HT1080 (cell line): Measurements from ENCODE around the gene RIT2. TPM values are rescaled to one million over a fixed set of nuclear protein-coding genes. Genes with fewer than 3 reads are reported as not detected.
A peak's percentile ranks its signal among the peaks of the same experiment; 100 is the strongest.

Source experiments
- DNase-seq: peaks from one replicate; pipeline ENCODE4 v3.0.0-alpha.2; 2015; ENCODE audit warnings: low read depth
- total RNA-seq: library from RNA; depleted of rRNA; stranded (reverse); fragments of >200 nt; shearing (Covaris generic); gene quantifications from 2 replicates; pipeline ENCODE4 v1.2.3, GENCODE V29; 2014

The RIT2 gene
- total RNA-seq, 1 experiment from 2014 or later: not detected

DNA sequence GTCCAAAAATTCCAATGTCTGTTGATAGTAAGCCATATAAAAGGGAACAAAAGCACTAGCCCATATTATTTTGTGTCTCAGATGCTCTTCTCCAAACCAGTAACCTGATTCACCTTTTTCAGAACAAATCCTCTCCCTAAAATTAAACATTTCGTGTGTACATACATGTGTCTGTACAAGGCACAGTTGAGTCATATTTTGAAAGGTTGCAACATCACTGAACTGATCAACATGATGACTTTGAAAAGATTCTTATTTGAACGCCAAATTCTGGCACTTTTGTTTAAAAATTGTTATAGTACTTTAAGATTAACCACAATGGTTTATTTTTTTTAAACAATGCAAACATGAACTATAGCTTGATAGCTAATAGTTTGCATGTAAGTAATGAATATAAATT lies 102.5 kb downstream of the RIT2 start:
- DNase-seq: no peak

- DNase-seq: no peak
Measured at GRCh38 chr18:43010611-43011010, 104.9 kb downstream of the RIT2 start.

GRCh38 chr18:43009674-43010073 lies 105.8 kb downstream of the RIT2 start:
- DNase-seq: no peak

- no peak for DNase-seq
Measured at GRCh38 chr18:43007365-43007764, 108.1 kb downstream of the RIT2 start.

GRCh38 chr18:43004421-43004820 lies 111.1 kb downstream of the RIT2 start:
- DNase-seq: no peak

- DNase-seq: peak; percentile 43
Measured at GRCh38 chr18:43001821-43002220, 113.7 kb downstream of the RIT2 start.

DNA sequence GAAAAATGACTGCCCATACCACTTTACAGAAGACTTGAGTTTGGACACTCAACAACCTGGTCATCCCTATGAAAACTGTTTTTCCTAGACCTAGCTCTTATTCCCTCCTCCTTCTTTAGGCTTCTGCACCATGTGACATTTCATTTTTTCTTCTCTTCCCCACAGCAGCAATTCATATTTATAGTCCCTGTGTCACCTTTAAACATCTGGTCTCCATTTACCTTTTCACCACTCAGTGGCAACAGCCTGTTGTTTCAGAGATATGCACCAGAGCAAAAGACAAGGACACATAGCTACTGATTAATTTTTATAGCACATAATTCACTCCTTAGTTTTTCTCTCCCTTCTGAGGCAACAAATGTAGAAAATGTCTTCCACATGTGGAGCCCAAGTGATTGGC lies 118.7 kb downstream of the RIT2 start:
- no peak for DNase-seq

- DNase-seq: no peak
Measured at GRCh38 chr18:42980426-42980825, 135.1 kb downstream of the RIT2 start.

DNA sequence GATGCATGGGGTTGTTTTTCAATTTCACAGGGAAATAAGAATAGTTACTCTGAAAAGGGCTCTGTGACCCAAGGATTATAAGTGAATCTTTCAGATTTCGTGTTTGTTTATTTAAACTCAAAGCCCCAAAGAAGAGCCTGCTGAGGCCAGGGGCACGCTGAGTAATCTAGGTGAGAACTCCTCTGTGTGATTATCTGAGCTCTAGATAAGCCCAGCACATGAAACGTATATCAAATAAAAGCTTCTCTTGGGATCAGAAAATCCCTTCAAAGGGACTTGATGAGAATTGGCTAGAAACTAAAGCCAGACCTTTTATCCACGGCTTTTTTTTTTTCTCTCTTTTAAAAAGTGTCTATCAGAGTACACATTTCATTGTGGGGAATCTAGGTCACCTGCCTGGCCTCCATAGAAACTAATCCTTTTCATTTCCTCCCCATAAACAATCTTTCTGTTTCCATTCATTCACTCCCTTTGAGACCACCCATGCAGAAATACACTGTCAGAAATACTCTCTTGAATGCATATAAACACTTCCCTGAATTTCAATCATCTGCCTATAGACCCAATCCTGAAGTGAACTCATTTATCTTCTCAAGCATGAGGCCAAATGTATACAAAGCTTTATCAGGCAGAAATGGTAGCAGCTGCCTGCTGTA lies 137.4 kb downstream of the RIT2 start:
- no peak for DNase-seq

- peak; percentile 1 for DNase-seq
Measured at GRCh38 chr18:42976869-42977590, 138.5 kb downstream of the RIT2 start.

DNA sequence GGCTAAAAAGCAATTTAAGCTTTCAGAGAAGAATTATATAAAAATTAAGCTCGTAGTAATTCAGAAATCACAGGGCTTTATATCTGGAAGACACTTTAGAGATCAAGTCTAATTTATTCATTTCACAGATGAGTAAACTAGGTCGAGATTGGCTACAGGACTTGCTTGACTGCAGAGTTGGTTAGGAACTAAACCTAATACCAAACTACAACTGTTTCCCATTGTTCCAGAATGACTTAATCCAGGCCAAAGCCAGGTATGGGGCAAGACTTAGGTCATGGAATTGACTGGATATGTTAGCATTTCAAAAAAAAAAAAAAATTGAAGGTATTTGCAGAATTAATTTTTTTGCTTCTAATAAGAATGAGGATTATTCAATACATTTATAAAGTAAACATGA lies 146.1 kb downstream of the RIT2 start:
- DNase-seq: no peak

DNA sequence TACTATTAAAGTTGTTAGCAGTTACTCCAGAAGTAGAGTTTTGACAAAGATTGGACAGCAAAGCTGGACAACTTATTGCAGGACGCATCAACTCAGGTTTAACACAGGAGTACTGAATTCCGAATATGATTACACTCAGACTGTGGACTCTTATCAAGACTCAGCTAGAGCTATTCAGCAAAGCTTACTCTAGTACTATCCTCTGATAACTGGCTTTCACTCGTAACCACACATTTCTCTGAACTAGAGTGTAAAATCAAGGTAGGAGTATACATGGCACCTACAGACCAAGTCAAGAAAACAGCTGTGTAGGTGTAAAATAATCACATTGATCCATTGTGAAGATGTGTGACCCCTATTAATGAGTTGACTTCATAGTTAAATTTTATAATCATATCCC lies 154.2 kb downstream of the RIT2 start:
- DNase-seq: no peak

GRCh38 chr18:42959528-42959927 lies 156.0 kb downstream of the RIT2 start:
- DNase-seq: no peak

- no peak for DNase-seq
Measured at GRCh38 chr18:42958353-42958752, 157.1 kb downstream of the RIT2 start.

DNA sequence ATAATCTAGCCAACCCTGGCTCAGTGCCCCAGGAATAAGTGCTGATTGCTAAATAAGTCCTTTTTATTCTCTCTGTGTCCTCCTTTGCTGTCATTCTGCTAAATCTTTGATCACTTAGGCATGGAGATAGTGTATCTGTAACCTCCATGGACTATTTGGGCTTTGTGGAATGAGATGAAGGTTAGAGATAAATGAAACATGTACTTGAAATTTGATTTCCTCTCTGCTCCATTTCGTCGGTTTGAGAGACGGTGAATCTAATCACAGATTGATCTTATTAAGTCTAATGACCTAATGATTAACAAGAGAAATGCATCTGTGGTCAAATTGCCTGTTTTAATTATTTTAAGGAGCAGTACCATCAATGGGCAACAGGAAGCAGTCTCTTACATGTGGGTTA lies 159.2 kb downstream of the RIT2 start:
- no peak for DNase-seq

DNA sequence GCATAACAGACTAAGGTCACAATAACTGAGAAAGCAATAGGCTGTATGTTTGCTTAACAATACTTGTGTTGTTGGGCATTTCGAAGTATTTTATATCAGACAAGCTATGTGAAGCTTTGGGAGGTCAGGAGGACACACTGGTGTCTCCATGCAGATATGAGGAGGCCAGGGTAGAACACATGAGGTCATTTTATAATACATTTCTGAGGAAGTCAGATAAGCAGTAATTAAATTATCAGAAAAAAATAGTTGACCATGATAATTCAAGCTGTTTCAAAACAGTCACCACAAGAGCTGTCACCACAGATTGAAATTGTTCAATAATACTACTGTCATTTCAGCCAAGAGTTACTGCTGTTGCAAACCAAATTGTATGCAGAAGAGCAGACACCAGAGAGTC lies 160.6 kb downstream of the RIT2 start:
- DNase-seq: no peak

GRCh38 chr18:42953306-42953705 lies 162.2 kb downstream of the RIT2 start:
- no peak for DNase-seq

DNA sequence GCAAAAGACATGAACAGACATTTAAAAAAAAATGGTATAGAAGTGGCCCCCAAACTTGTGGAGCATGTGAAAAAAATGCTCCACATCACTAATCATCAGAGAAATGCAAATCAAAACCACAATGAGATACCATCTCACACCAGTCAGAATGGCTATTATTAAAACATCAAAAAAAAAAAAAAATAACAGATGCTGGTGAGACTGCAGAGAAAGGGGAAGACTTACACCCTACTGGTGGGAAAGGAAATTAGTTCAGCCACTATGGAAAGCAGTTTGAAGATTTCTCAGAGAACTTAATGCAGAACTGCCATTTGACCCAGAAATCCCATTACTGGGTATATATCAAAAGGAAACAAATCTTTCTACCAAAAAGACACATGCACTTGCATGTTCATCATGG lies 164.8 kb downstream of the RIT2 start:
- no peak for DNase-seq

DNA sequence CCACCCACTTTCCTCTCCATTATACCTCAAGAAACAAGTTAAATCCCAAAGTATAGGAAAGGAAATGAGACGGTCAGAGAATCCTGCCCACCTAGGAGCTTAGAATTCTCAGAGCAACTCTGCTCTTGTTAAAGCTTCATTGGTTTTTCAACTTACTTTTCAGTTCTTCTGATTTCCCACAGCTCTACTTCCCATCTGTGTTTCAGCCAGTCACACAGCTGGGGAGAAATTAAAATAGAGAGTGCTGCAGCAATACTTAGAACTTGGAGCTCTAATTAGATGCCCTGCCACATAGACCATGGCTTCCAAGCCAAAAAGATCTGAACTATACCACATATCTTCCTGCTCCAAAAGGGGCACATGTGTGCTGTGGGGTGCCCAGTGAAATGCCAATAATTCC lies 166.7 kb downstream of the RIT2 start:
- no peak for DNase-seq

GRCh38 chr18:42941860-42942259 lies 173.6 kb downstream of the RIT2 start:
- no peak for DNase-seq

DNA sequence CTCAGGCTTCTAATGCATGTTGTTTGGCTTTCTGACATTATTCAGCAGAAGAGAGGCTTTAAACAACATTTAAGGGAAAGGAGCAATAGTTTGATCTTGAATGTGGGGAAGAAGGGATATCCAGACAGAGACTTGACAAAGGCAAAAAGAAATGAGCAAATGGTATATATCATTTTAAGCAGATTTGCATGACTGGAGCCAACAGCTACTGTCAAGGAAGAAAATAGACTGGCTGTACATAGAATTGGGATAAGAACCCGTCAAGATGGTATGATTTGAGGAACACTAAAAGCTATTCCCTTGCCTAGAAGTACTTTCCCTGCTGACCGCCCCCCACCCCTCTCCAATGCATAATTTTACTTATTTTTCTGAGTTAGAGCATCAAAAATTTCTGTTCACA lies 174.5 kb downstream of the RIT2 start:
- no peak for DNase-seq

GRCh38 chr18:42937436-42937835 lies 178.0 kb downstream of the RIT2 start:
- DNase-seq: no peak

GRCh38 chr18:42936289-42936688 lies 179.2 kb downstream of the RIT2 start:
- DNase-seq: no peak
